Neural cell (in vitro differentiated cells): ENCODE data around the gene BMP2K.

ENCODE experiments used
- CTCF ChIP-seq: fragments of 450-650 bp; IDR thresholded peaks from 2 replicates; pipeline ENCODE4 v1.5.1; 2014; ENCODE audit warnings: antibody characterized with exemption, mild to moderate bottlenecking, moderate library complexity; ENCODE audit not compliant: poor library complexity, severe bottlenecking
- EP300 ChIP-seq: fragments of 450-650 bp; conservative IDR thresholded peaks from 2 replicates; pipeline ENCODE4 v1.6.1; 2014; ENCODE audit warnings: antibody characterized with exemption, mild to moderate bottlenecking, moderate library complexity; ENCODE audit not compliant: poor library complexity, severe bottlenecking
- EZH2 ChIP-seq: fragments of 200-600, 300-800 bp; shearing (Covaris generic), sonication (generic); IDR thresholded peaks from 2 replicates; pipeline ENCODE4 v1.6.1; 2014; ENCODE audit warnings: antibody characterized with exemption, low read length, borderline replicate concordance, mild to moderate bottlenecking; ENCODE audit not compliant: insufficient read depth, poor library complexity, severe bottlenecking
- MXI1 ChIP-seq: fragments of 450-650 bp; conservative IDR thresholded peaks from 2 replicates; pipeline ENCODE4 v1.6.1; 2014; ENCODE audit warnings: antibody characterized with exemption, mild to moderate bottlenecking; ENCODE audit not compliant: poor library complexity, severe bottlenecking
- POLR2AphosphoS5 ChIP-seq: IDR thresholded peaks from 2 replicates; pipeline ENCODE4 v1.6.1; 2012
- RAD21 ChIP-seq: fragments of 450-650 bp; conservative IDR thresholded peaks from 2 replicates; pipeline ENCODE4 v1.6.1; 2014; ENCODE audit warnings: antibody characterized with exemption, mild to moderate bottlenecking, moderate library complexity
- TAF1 ChIP-seq: IDR thresholded peaks from 2 replicates; pipeline ENCODE4 v1.6.1; 2012; ENCODE audit warnings: low read depth
- TF ChIP-seq, protein P1 (sequence below): IDR thresholded peaks from 2 replicates; pipeline ENCODE4 v1.6.1; 2012; ENCODE audit warnings: borderline replicate concordance

DNA sequence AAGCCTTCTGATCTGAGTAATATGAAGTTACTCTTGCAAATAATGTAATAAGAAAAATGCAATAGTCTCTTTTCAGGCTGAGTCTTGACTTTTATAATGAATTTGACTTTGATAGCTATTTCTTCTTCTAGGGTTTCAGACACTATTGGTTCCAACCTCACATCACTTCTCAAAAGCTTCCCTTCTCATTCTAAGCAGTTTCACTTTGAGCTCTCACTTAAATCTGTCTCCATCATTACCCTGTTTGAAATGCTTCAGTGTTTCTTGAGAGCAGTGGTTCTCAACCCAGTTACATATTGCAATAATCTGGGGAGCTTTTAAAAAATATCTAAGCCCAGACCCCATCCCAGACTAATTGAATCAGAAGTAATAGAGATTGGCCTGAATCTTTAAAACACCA lies 40.5 kb upstream of the BMP2K start:
- no peak for TF ChIP-seq CTCF
- TF ChIP-seq EZH2 = no peak
- TF ChIP-seq RAD21 = no peak
- no peak for TF ChIP-seq MXI1
- no peak for TF ChIP-seq POLR2AphosphoS5
- TF ChIP-seq EP300 = no peak
- TF ChIP-seq, protein P1, sequence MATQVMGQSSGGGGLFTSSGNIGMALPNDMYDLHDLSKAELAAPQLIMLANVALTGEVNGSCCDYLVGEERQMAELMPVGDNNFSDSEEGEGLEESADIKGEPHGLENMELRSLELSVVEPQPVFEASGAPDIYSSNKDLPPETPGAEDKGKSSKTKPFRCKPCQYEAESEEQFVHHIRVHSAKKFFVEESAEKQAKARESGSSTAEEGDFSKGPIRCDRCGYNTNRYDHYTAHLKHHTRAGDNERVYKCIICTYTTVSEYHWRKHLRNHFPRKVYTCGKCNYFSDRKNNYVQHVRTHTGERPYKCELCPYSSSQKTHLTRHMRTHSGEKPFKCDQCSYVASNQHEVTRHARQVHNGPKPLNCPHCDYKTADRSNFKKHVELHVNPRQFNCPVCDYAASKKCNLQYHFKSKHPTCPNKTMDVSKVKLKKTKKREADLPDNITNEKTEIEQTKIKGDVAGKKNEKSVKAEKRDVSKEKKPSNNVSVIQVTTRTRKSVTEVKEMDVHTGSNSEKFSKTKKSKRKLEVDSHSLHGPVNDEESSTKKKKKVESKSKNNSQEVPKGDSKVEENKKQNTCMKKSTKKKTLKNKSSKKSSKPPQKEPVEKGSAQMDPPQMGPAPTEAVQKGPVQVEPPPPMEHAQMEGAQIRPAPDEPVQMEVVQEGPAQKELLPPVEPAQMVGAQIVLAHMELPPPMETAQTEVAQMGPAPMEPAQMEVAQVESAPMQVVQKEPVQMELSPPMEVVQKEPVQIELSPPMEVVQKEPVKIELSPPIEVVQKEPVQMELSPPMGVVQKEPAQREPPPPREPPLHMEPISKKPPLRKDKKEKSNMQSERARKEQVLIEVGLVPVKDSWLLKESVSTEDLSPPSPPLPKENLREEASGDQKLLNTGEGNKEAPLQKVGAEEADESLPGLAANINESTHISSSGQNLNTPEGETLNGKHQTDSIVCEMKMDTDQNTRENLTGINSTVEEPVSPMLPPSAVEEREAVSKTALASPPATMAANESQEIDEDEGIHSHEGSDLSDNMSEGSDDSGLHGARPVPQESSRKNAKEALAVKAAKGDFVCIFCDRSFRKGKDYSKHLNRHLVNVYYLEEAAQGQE = no peak
- no peak for TF ChIP-seq TAF1
